Measurements from ENCODE around the gene SLC2A6.
A peak's percentile ranks its signal among the peaks of the same experiment; 100 is the strongest.

The SLC2A6 gene, protein sequence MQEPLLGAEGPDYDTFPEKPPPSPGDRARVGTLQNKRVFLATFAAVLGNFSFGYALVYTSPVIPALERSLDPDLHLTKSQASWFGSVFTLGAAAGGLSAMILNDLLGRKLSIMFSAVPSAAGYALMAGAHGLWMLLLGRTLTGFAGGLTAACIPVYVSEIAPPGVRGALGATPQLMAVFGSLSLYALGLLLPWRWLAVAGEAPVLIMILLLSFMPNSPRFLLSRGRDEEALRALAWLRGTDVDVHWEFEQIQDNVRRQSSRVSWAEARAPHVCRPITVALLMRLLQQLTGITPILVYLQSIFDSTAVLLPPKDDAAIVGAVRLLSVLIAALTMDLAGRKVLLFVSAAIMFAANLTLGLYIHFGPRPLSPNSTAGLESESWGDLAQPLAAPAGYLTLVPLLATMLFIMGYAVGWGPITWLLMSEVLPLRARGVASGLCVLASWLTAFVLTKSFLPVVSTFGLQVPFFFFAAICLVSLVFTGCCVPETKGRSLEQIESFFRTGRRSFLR

DNA sequence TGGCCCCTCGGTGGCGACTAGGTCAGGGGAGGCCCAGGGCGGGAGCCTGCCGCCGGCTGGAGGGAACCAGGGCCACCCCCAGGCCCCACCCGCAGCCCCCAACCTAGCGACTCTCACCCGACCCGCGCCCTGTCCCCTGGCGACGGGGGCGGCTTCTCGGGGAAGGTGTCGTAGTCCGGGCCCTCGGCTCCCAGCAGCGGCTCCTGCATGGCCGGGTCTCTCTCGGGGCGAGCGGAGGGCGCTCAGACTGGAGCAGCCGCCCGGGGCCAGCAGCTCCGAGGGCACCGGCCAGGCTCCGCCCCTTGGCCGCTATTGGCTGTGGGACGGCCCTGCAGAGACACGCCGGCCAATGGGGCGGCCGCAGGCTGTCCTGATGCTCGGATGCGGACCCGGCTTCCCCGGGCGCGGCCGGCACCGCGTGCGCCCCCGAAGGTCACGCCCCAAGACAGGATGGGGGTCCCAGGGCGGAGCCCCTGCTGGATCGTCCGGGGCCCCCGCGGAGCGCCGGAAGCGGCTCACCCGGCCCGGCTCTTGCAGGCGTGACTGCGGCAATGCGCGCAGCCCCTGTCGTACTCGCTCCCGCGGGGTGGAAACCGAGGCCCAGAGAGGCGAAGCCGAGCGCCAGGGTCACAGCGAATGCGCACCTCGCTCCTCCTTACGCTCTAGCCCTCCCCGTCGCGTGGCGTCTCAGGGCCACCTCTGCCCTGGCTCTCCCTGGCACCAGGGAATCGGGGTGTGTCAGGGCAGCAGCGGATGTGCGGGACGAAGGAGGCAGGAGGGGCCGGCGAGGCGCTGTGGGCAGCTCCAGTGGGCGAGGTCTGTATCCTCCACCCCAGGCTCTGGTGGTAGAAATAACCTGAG, at the start of gene SLC2A6:
Gene SLC2A6, minus strand, starts transcription at position 249 of the 861 bp plus-strand sequence. Its CDS starts 40 bp downstream, at position 209.
- DNase-seq (ENCODE audit: low read depth), result peak; percentile 49
- no peak for TF ChIP-seq CTCF (conservative IDR thresholded peaks at IDR 0.05; ENCODE audit: low read depth, low read length)
- H3K4me3 ChIP-seq (ENCODE audit: low read length), result peak within 1 kb of the TSS; percentile 73

DNA sequence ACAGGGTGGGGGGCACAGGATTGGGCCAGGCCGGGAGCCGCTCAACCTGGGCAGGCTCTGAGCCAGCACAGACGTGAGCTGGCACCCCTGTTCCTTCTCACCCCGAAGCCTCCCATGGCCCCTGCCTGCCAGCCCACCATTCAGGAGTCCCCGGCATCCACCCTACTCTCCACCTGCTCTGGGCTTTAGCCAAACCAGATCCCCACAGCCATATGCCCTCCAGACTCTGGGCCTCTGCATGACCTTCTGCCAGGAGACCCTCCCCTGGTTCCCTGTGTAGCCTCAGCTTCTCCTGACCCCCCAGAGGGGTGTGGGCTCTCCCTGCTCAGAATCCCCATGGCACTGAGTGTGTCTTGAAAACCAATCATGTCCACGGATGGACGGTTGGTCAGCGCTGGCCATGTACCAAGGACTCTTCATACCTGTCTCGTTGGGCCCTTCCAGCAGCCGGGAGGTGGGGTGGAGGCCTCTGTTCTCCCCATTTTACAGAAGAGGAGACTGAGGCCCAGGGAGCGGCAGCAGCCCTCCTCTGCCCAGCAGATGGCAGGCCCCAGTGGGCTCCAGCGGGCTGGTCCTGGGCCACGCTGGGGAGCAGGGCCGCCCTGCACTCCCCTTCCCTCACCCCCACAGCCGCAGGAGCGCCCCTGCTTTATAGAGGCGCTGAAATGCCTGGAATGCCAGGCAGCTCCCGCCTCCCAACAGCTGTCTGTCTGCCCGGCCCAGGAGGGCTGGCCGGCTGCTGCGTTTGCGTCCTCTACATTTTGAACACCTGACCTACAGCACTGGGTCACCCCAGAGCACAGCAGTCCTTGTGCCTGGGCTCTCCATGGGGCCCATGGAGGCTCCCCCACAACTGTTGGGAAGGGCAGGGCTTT, 49.3 kb upstream of the SLC2A6 start:
- TF ChIP-seq CTCF (conservative IDR thresholded peaks at IDR 0.05; ENCODE audit: low read depth, low read length), result no peak
- H3K4me3 ChIP-seq (ENCODE audit: low read length), result no peak overlapping the region
- no peak for DNase-seq (ENCODE audit: low read depth)

DNA sequence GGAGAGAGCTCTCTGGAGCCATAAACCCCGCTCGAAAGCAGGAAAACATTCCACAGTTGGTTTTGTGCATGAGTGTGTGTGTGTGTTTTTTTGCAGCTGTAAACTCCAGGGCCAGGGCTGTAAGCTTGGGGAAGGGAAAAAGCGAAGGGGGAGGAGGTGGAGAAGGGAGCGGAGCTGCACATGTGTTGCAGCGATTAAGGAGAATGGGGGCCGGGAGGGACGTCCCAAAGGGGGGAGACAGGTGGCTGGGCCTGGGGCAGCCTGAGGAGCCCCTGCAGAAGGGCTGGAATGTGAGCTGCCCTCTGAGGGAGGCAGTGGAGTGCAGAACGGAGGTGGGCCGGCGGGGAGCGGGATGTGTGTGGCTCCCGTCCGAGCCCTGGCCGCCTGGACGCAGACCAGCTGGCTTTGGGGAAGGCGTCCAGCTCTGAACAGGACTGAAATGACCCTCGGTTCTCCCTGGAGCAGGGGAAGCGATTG, 48.6 kb upstream of the SLC2A6 start:
- H3K4me3 ChIP-seq (ENCODE audit: low read length), result no peak overlapping the region
- TF ChIP-seq CTCF (conservative IDR thresholded peaks at IDR 0.05; ENCODE audit: low read depth, low read length), result no peak
- no peak for DNase-seq (ENCODE audit: low read depth)

DNA sequence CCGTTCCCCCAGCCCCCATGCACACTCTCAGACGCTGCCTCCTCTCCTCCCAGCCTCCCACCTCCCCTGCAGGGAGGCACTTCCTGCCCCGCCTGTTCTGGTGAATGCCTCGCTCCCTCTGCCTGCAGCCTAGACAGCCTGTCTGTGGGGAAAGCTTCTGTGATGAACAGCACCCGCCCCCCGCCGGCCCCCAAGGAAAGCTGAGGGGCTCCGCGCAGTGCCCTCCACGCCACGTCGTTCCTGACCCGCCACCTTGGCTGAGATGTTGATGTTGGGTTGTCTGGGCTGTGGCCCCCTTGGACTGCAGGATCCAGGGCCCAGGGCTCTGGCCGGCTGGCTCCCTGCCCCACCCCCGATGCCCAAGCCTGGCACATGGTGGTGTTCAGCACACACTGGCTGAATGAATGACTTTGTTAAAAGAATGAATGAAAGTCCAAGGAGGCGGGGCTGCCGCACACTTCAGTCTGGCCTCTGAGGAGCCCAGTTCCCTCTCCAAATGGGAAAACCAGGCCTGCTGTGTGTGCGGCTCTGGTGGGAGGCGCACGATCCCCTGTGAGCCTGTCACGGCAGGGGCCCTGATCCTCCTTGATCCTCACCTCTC, 47.9 kb upstream of the SLC2A6 start:
- TF ChIP-seq CTCF (conservative IDR thresholded peaks at IDR 0.05; ENCODE audit: low read depth, low read length), result no peak
- no peak for DNase-seq (ENCODE audit: low read depth)
- H3K4me3 ChIP-seq (ENCODE audit: low read length), result no peak overlapping the region

GRCh38 chr9:133525677-133526076, 46.8 kb upstream of the SLC2A6 start:
- no peak for DNase-seq (ENCODE audit: low read depth)
- no peak for TF ChIP-seq CTCF (conservative IDR thresholded peaks at IDR 0.05; ENCODE audit: low read depth, low read length)
- no peak overlapping the region for H3K4me3 ChIP-seq (ENCODE audit: low read length)

DNA sequence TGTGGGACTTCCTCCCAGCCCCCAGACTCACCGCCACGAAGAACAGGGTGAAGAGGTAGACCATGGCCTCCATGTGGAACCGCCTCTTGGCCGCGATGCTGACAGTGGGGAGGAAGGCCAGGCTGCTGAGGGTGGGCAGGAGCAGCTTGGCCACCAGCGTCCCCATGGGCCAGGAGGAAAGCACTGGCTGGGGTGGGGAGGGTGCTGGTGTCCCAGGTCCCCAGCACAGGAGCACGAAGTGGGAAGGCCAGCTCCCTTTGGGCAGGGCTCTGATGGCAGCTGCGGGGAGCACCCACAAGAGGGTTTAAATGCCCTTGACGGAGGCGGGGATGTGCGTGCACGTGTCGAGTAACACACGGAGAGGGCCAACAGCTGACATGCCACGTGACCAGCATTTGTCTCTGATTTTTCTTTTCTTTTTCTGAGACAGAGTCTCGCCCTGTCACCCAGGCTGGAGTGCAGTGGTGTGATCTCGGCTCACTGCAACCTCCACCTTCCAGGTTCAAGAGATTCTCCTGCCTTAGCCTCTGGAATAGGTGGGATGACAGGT, 45.9 kb upstream of the SLC2A6 start, which contains the start of gene MYMK:
Gene MYMK, minus strand, starts transcription at position 281 of the 550 bp plus-strand sequence. Its CDS starts 115 bp downstream, at position 166.
- no peak for DNase-seq (ENCODE audit: low read depth)
- H3K4me3 ChIP-seq (ENCODE audit: low read length), result no peak within 1 kb of the TSS
- TF ChIP-seq CTCF (conservative IDR thresholded peaks at IDR 0.05; ENCODE audit: low read depth, low read length), result no peak

All from retinal pigment epithelial cell (primary cell).